Measurements from ENCODE around the gene RELL2. TPM values are rescaled to one million over a fixed set of nuclear protein-coding genes. Genes with fewer than 3 reads are reported as not detected.

Gene RELL2
- 4.7 and 7.3 TPM in 2 replicates for total RNA-seq

GRCh38 chr5:141636413-141637122, at the start of gene RELL2, which contains the start of gene HDAC3:
TSS of gene RELL2 (plus strand) at chr5:141636997. CDS start at chr5:141638226, 1,229 bp downstream.
TSS of gene HDAC3 (minus strand) at chr5:141636849. CDS start at chr5:141636790, 59 bp downstream.

GRCh38 chr5:141618804-141619554, 17.8 kb upstream of the RELL2 start, which contains the start of gene DIAPH1:
TSS of gene DIAPH1 (minus strand) at chr5:141619000. CDS start at chr5:141618914, 86 bp downstream.

GRCh38 chr5:141650851-141651727, 14.3 kb downstream of the RELL2 start, which contains the start of gene FCHSD1:
TSS of gene FCHSD1 (minus strand) at chr5:141651418. CDS start at chr5:141651368, 50 bp downstream.

GRCh38 chr5:141681695-141682641, 45.2 kb downstream of the RELL2 start, which contains the start of gene ARAP3:
TSS of gene ARAP3 (minus strand) at chr5:141682230. CDS start at chr5:141680486, 1,744 bp downstream.

Other genes with a start within 250 kb of the RELL2 start
- 6.7 and 11.3 TPM in 2 replicates for gene PCDHGB4, start 249.3 kb upstream of the RELL2 start, total RNA-seq
- gene PCDHGA8, start 244.4 kb upstream of the RELL2 start, total RNA-seq, result 0.54 and 1.5 TPM in 2 replicates
- 8.3 and 11.8 TPM in 2 replicates for gene PCDHGB5, start 239.1 kb upstream of the RELL2 start, total RNA-seq
- 2.0 and 3.2 TPM in 2 replicates for gene PCDHGA9, start 234.2 kb upstream of the RELL2 start, total RNA-seq
- gene PCDHGB6, start 229.0 kb upstream of the RELL2 start, total RNA-seq, result 2.1 and 3.7 TPM in 2 replicates
- 5.2 and 6.0 TPM in 2 replicates for gene PCDHGA10, start 224.0 kb upstream of the RELL2 start, total RNA-seq
- gene PCDHGB7, start 219.3 kb upstream of the RELL2 start, total RNA-seq, result 10.9 and 11.5 TPM in 2 replicates
- 6.7 and 7.5 TPM in 2 replicates for gene PCDHGA11, start 215.9 kb upstream of the RELL2 start, total RNA-seq
- 1.5 and 4.9 TPM in 2 replicates for gene PCDHGA12, start 206.5 kb upstream of the RELL2 start, total RNA-seq
- 17.4 and 20.5 TPM in 2 replicates for gene PCDHGC3, start 161.0 kb upstream of the RELL2 start, total RNA-seq
- gene PCDHGC4, start 152.0 kb upstream of the RELL2 start, total RNA-seq, result 0.65 and 0.95 TPM in 2 replicates
- gene PCDHGC5, start 147.9 kb upstream of the RELL2 start, total RNA-seq, result 0.33 and 0.52 TPM in 2 replicates
- gene DIAPH1, start 18.0 kb upstream of the RELL2 start, total RNA-seq, result 33.9 and 38.7 TPM in 2 replicates
- 55.4 and 56.6 TPM in 2 replicates for gene HDAC3, start 148 bp upstream of the RELL2 start, total RNA-seq
- gene FCHSD1, start 14.4 kb downstream of the RELL2 start, total RNA-seq, result 13.0 and 15.6 TPM in 2 replicates
- 28.7 and 38.2 TPM in 2 replicates for gene ARAP3, start 45.2 kb downstream of the RELL2 start, total RNA-seq
- gene PCDH1, start 241.4 kb downstream of the RELL2 start, total RNA-seq, result 5.7 and 31.1 TPM in 2 replicates

Data from dermis lymphatic vessel endothelial cell (primary cell).